T-cell (primary cell): Measurements from ENCODE around the gene LCE7A. TPM values are rescaled to one million over a fixed set of nuclear protein-coding genes. Genes with fewer than 3 reads are reported as not detected.

Experiments
- ATAC-seq, 4 experiments: fragments of 200-7000 bp in 3 of 4; fragments of 150-1000 bp in 1 of 4; cut with Tn5 transposase; replicated peaks in 1 of 4; 1 replicate in 3 of 4; 2 replicates in 1 of 4; pipeline ENCODE4 v1.10.0; 2021; ENCODE audit warnings: moderate library complexity in 3 of 4, mild to moderate bottlenecking in 2 of 4, moderate number of reproducible peaks in 1 of 4
- CTCF ChIA-PET, 2 donors: fragments of 300-600 bp; sonication (Branson Sonifier 250); formaldehyde crosslinking; loops; one replicate each; lab custom pipeline; 2022; ENCODE audit warnings: antibody characterized with exemption in 2 of 2; lab: Charles Lee
- POLR2A ChIA-PET, 2 donors: fragments of 300-600 bp; sonication (Branson Sonifier 250); formaldehyde crosslinking; loops; one replicate each; lab custom pipeline; 2022; ENCODE audit warnings: antibody characterized with exemption in 2 of 2; lab: Charles Lee
- DNase-seq, 35 experiments: peaks; one replicate each; pipeline versions ENCODE4 v3.0.0 to v3.0.0-alpha.2; 2013 to 2023
- H3K27ac ChIP-seq: one replicate; pipeline ENCODE4 v1.5.1; 2013; ENCODE audit warnings: low read length
- H3K27me3 ChIP-seq, 2 experiments: replicated peaks in 1 of 2; 1 replicate in 1 of 2; 2 replicates in 1 of 2; pipeline versions ENCODE4 v1.6.1 to v1.7.0; 2013; ENCODE audit warnings: low read length in 1 of 2, mixed read lengths in 1 of 2; ENCODE audit not compliant: control insufficient read depth in 2 of 2, insufficient read depth in 2 of 2; ENCODE audit errors: extremely low read depth in 1 of 2
- H3K36me3 ChIP-seq, 2 donors: 1 replicate in 1 of 2; 2 replicates in 1 of 2; pipeline versions ENCODE4 v1.6.1 to v1.7.0; 2013; ENCODE audit warnings: low read length in 1 of 2; ENCODE audit not compliant: control insufficient read depth in 2 of 2, insufficient read depth in 1 of 2; ENCODE audit errors: extremely low read depth in 1 of 2
- H3K4me1 ChIP-seq, 2 experiments: 1 replicate in 1 of 2; 2 replicates in 1 of 2; pipeline versions ENCODE4 v1.6.1 to v1.7.0; 2013; ENCODE audit warnings: low read length in 2 of 2, mixed read lengths in 1 of 2; ENCODE audit not compliant: insufficient read depth in 2 of 2, control insufficient read depth in 1 of 2; ENCODE audit errors: extremely low read depth in 1 of 2
- H3K4me3 ChIP-seq, 2 donors: 1 replicate in 1 of 2; 2 replicates in 1 of 2; pipeline versions ENCODE4 v1.5.1 to v1.7.0; 2013; ENCODE audit warnings: mild to moderate bottlenecking in 2 of 2, low read length in 1 of 2, moderate library complexity in 1 of 2; ENCODE audit not compliant: control insufficient read depth in 1 of 2; ENCODE audit errors: extremely low read depth in 1 of 2
- H3K9me3 ChIP-seq: 2 replicates; pipeline ENCODE4 v1.7.0; 2013
- H3K27ac Mint-ChIP-seq, 2 donors: one replicate each; pipeline ENCODE4 v1.8.0; 2020 to 2021; ENCODE audit warnings: mild to moderate bottlenecking in 2 of 2, mixed read lengths in 2 of 2
- H3K27me3 Mint-ChIP-seq, 2 donors: one replicate each; pipeline ENCODE4 v1.8.0; 2021 to 2022; ENCODE audit warnings: mixed read lengths in 2 of 2
- H3K36me3 Mint-ChIP-seq: one replicate; pipeline ENCODE4 v1.8.0; 2021; ENCODE audit warnings: mixed read lengths
- H3K4me1 Mint-ChIP-seq, 3 donors: one replicate each; pipeline ENCODE4 v1.8.0; 2020 to 2022; ENCODE audit warnings: mixed read lengths in 3 of 3, mild to moderate bottlenecking in 1 of 3
- H3K4me3 Mint-ChIP-seq, 3 donors: one replicate each; pipeline ENCODE4 v1.8.0; 2020 to 2022; ENCODE audit warnings: mild to moderate bottlenecking in 3 of 3, mixed read lengths in 3 of 3, moderate library complexity in 3 of 3
- H3K9me3 Mint-ChIP-seq, 3 donors: one replicate each; pipeline ENCODE4 v1.8.0; 2020 to 2022; ENCODE audit warnings: mixed read lengths in 3 of 3
- WGBS: methylation state at CpG from one replicate; pipeline ENCODE4 v1.1.5; 2013; ENCODE audit warnings: missing lambda C conversion rate; ENCODE audit not compliant: insufficient coverage; 5-methylcytosine and 5-hydroxymethylcytosine counted together
- total RNA-seq, 35 experiments: library from RNA in 6 of 35; stranded (reverse) in 6 of 35; fragments of 120-200 nt in 1 of 35; gene quantifications; one replicate each; pipeline versions ENCODE4 v1.2.1 to v1.2.4 and lab custom pipeline; 2013 to 2026

Gene LCE7A
- total RNA-seq, 5 donors from 2014 or later (not counting 1 experiment from before 2014, with no cell fraction given), result not detected

GRCh38 chr1:152876827-152877226 lies 17.0 kb downstream of the LCE7A start:
- H3K4me3 ChIP-seq, result no peak overlapping the region
- H3K36me3 Mint-ChIP-seq, result no peaks in the 10 kb centered on the region
- no peak overlapping the region for H3K27ac ChIP-seq
- no peak for DNase-seq
- ChIA-PET CTCF (no interaction called here), POLR2A (no interaction called here)
- H3K9me3 Mint-ChIP-seq, result peaks cover 0 to 5% (median 0%) of the 10 kb centered on the region in 3 donors
- H3K27me3 Mint-ChIP-seq, result peaks cover 19 to 34% of the 10 kb centered on the region in 2 donors
- H3K4me1 Mint-ChIP-seq, result peaks cover 0 to 5% (median 0%) of the 10 kb centered on the region in 3 donors
- H3K27me3 ChIP-seq, result peaks cover 0 to 5% of the 10 kb centered on the region in 2 experiments
- H3K4me1 ChIP-seq, result no peaks in the 10 kb centered on the region
- ATAC-seq, result no peak
- no peaks in the 10 kb centered on the region for H3K9me3 ChIP-seq
- WGBS, result no CpG with 5 or more reads among the region's 1 CpG
- no peaks in the 10 kb centered on the region for H3K36me3 ChIP-seq
- H3K27ac Mint-ChIP-seq, result no peak overlapping the region
- H3K4me3 Mint-ChIP-seq, result no peak overlapping the region

GRCh38 chr1:152878042-152878441 lies 18.2 kb downstream of the LCE7A start, which contains the start of gene SMCP:
Gene SMCP (plus strand): TSS chr1:152878322. CDS start chr1:152884423, 6,101 bp downstream.
- H3K4me3 Mint-ChIP-seq, result no peak within 1 kb of the TSS
- peaks cover 15 to 31% of the 10 kb centered on the region in 2 donors for H3K27me3 Mint-ChIP-seq
- H3K27ac ChIP-seq, result no peak within 1 kb of the TSS
- no peaks in the 10 kb centered on the region for H3K4me1 ChIP-seq
- H3K9me3 ChIP-seq, result no peaks in the 10 kb centered on the region
- no peaks in the 10 kb centered on the region for H3K27me3 ChIP-seq
- ChIA-PET POLR2A (no interaction called here), CTCF (interaction anchor here in 1 of 2 donors (1.0 kb wide), 1 partner anchor 8 kb away, joined by 4 read pairs; no protein-coding TSS in a partner anchor)
- no peak within 1 kb of the TSS for H3K4me3 ChIP-seq
- 0% methylated on average over 1 of the region's 1 CpG for WGBS
- peaks cover 0 to 5% (median 0%) of the 10 kb centered on the region in 3 donors for H3K4me1 Mint-ChIP-seq
- no peak within 1 kb of the TSS for H3K27ac Mint-ChIP-seq
- peaks cover 0 to 5% (median 0%) of the 10 kb centered on the region in 3 donors for H3K9me3 Mint-ChIP-seq
- no peaks in the 10 kb centered on the region for H3K36me3 ChIP-seq
- no peaks in the 10 kb centered on the region for H3K36me3 Mint-ChIP-seq
- no peak for ATAC-seq
- DNase-seq, result peak in 1 of 35 experiments; percentile 5

- Histone ChIP-seq H3K4me3 (no peak overlapping the region), H3K4me1 (no peaks in the 10 kb centered on the region), H3K9me3 (no peaks in the 10 kb centered on the region), H3K36me3 (no peaks in the 10 kb centered on the region), H3K27me3 (peaks cover 0 to 3% of the 10 kb centered on the region in 2 experiments), H3K27ac (no peak overlapping the region)
- Mint-ChIP-seq H3K4me3 (no peak overlapping the region), H3K27me3 (peaks cover 15 to 28% of the 10 kb centered on the region in 2 donors), H3K36me3 (no peaks in the 10 kb centered on the region), H3K27ac (no peak overlapping the region), H3K9me3 (peaks cover 0 to 5% (median 0%) of the 10 kb centered on the region in 3 donors), H3K4me1 (peaks cover 0 to 5% (median 0%) of the 10 kb centered on the region in 3 donors)
- CTCF ChIA-PET, result interaction anchor here in 1 of 2 donors (0.6 kb wide), 1 partner anchor 26 kb away, joined by 3 read pairs; no protein-coding TSS in a partner anchor
- no peak for DNase-seq
- ATAC-seq, result no peak
- POLR2A ChIA-PET, result no interaction called here
These were observed 19.9 kb downstream of the LCE7A start for GRCh38 chr1:152879559-152880198.

GRCh38 chr1:152880316-152880715 lies 20.5 kb downstream of the LCE7A start:
- H3K9me3 ChIP-seq, result no peaks in the 10 kb centered on the region
- Mint-ChIP-seq H3K27me3 (peaks cover 15 to 25% of the 10 kb centered on the region in 2 donors), H3K9me3 (peaks cover 0 to 5% (median 0%) of the 10 kb centered on the region in 3 donors), H3K27ac (no peak overlapping the region), H3K4me1 (peaks cover 0 to 5% (median 0%) of the 10 kb centered on the region in 3 donors), H3K4me3 (no peak overlapping the region), H3K36me3 (no peaks in the 10 kb centered on the region)
- no peaks in the 10 kb centered on the region for H3K4me1 ChIP-seq
- ChIA-PET CTCF (interaction anchor here in 1 of 2 donors (0.6 kb wide), 1 partner anchor 25 kb away, joined by 3 read pairs; no protein-coding TSS in a partner anchor), POLR2A (no interaction called here)
- peaks cover 0 to 3% of the 10 kb centered on the region in 2 experiments for H3K27me3 ChIP-seq
- no peak overlapping the region for H3K4me3 ChIP-seq
- WGBS, result 83% methylated on average over 1 of the region's 4 CpGs
- DNase-seq (no peak), ATAC-seq (no peak)
- no peaks in the 10 kb centered on the region for H3K36me3 ChIP-seq
- H3K27ac ChIP-seq, result no peak overlapping the region

- H3K4me1 Mint-ChIP-seq, result peaks cover 0 to 5% (median 0%) of the 10 kb centered on the region in 3 donors
- H3K4me3 Mint-ChIP-seq, result no peak overlapping the region
- no peak overlapping the region for H3K27ac Mint-ChIP-seq
- 8% methylated on average over 2 of the region's 5 CpGs for WGBS
- ATAC-seq (no peak), DNase-seq (no peak)
- H3K4me1 ChIP-seq, result no peaks in the 10 kb centered on the region
- H3K9me3 Mint-ChIP-seq, result peaks cover 0 to 5% (median 0%) of the 10 kb centered on the region in 3 donors
- peaks cover 0 to 3% of the 10 kb centered on the region in 2 experiments for H3K27me3 ChIP-seq
- peaks cover 15 to 20% of the 10 kb centered on the region in 2 donors for H3K27me3 Mint-ChIP-seq
- POLR2A ChIA-PET, result no interaction called here
- no peaks in the 10 kb centered on the region for H3K36me3 ChIP-seq
- no peak overlapping the region for H3K27ac ChIP-seq
- no peaks in the 10 kb centered on the region for H3K9me3 ChIP-seq
- CTCF ChIA-PET, result no interaction called here
- H3K4me3 ChIP-seq, result no peak overlapping the region
- no peaks in the 10 kb centered on the region for H3K36me3 Mint-ChIP-seq
These were observed 21.1 kb downstream of the LCE7A start for GRCh38 chr1:152880907-152881306.

GRCh38 chr1:152884085-152884484 lies 24.3 kb downstream of the LCE7A start:
- Histone ChIP-seq H3K4me1 (no peaks in the 10 kb centered on the region), H3K36me3 (no peaks in the 10 kb centered on the region), H3K4me3 (no peak overlapping the region), H3K27ac (no peak overlapping the region), H3K27me3 (peaks cover 0 to 3% of the 10 kb centered on the region in 2 experiments), H3K9me3 (no peaks in the 10 kb centered on the region)
- Mint-ChIP-seq H3K27ac (no peak overlapping the region), H3K4me3 (no peak overlapping the region), H3K4me1 (peaks cover 0 to 5% (median 0%) of the 10 kb centered on the region in 3 donors), H3K36me3 (no peaks in the 10 kb centered on the region), H3K27me3 (peaks cover 2 to 8% of the 10 kb centered on the region in 2 donors), H3K9me3 (no peaks in the 10 kb centered on the region)
- POLR2A ChIA-PET, result no interaction called here
- ATAC-seq, result no peak
- no peak for DNase-seq
- CTCF ChIA-PET, result no interaction called here
